Activated naive CD4-positive, alpha-beta T cell treated with anti-CD3 and anti-CD28 coated beads, Interleukin-2, amount 50 U/mL, for 16 hours (primary cell): ENCODE measurements around the gene C19orf47.
"Not testable (repeated sequence)": the region's sequence is repeated elsewhere in the genome, so short reads cannot be mapped to it uniquely, and the experiment has no call there.

Experiments
- DNase-seq: peaks from one replicate; pipeline ENCODE4 v3.0.0-alpha.2; 2020

The C19orf47 gene

GRCh38 chr19:40342644-40343311, 5.4 kb downstream of the C19orf47 start:
- no peak for DNase-seq

- no peak for DNase-seq
Measured at GRCh38 chr19:40341601-40342482, 6.4 kb downstream of the C19orf47 start.

GRCh38 chr19:40339018-40339728, 9.0 kb downstream of the C19orf47 start:
- DNase-seq, result no peak

- DNase-seq, result no peak
Measured at GRCh38 chr19:40337594-40337993, 10.6 kb downstream of the C19orf47 start.

GRCh38 chr19:40337107-40337506, 11.1 kb downstream of the C19orf47 start:
- DNase-seq, result no peak

GRCh38 chr19:40336601-40336900, 11.6 kb downstream of the C19orf47 start:
- DNase-seq, result no peak

GRCh38 chr19:40335855-40336600, 12.2 kb downstream of the C19orf47 start:
- DNase-seq, result no peak

- DNase-seq, result no peak
Measured at GRCh38 chr19:40335101-40335500, 13.1 kb downstream of the C19orf47 start.

- DNase-seq, result not testable (repeated sequence)
Measured at GRCh38 chr19:40333083-40333482, 15.1 kb downstream of the C19orf47 start.

- DNase-seq, result no peak
Measured at GRCh38 chr19:40332669-40333068, 15.5 kb downstream of the C19orf47 start.

GRCh38 chr19:40331052-40331451, 17.1 kb downstream of the C19orf47 start:
- no peak for DNase-seq

- no peak for DNase-seq
Measured at GRCh38 chr19:40326201-40326600, 22.0 kb downstream of the C19orf47 start.

- no peak for DNase-seq
Measured at GRCh38 chr19:40323705-40324104, 24.5 kb downstream of the C19orf47 start.

GRCh38 chr19:40322951-40323615, 25.1 kb downstream of the C19orf47 start:
- DNase-seq, result no peak

- DNase-seq, result no peak
Measured at GRCh38 chr19:40322271-40322610, 26.0 kb downstream of the C19orf47 start.

GRCh38 chr19:40321566-40322270, 26.5 kb downstream of the C19orf47 start:
- DNase-seq, result no peak

GRCh38 chr19:40321076-40321475, 27.1 kb downstream of the C19orf47 start:
- no peak for DNase-seq

GRCh38 chr19:40320558-40320935, 27.6 kb downstream of the C19orf47 start:
- DNase-seq, result no peak

GRCh38 chr19:40317338-40317737, 30.9 kb downstream of the C19orf47 start:
- DNase-seq, result no peak

- no peak for DNase-seq
Measured at GRCh38 chr19:40315812-40316470, 32.3 kb downstream of the C19orf47 start.

GRCh38 chr19:40314656-40315055, 33.5 kb downstream of the C19orf47 start:
- no peak for DNase-seq
